Limb (tissue), 2 donors: ENCODE data around the gene C10orf90.

Experiments used
- DNase-seq, 2 donors: peaks; one replicate each; pipeline ENCODE4 v3.0.0-alpha.2; 2016; ENCODE audit errors: extremely low spot score in 2 of 2

The C10orf90 gene, protein sequence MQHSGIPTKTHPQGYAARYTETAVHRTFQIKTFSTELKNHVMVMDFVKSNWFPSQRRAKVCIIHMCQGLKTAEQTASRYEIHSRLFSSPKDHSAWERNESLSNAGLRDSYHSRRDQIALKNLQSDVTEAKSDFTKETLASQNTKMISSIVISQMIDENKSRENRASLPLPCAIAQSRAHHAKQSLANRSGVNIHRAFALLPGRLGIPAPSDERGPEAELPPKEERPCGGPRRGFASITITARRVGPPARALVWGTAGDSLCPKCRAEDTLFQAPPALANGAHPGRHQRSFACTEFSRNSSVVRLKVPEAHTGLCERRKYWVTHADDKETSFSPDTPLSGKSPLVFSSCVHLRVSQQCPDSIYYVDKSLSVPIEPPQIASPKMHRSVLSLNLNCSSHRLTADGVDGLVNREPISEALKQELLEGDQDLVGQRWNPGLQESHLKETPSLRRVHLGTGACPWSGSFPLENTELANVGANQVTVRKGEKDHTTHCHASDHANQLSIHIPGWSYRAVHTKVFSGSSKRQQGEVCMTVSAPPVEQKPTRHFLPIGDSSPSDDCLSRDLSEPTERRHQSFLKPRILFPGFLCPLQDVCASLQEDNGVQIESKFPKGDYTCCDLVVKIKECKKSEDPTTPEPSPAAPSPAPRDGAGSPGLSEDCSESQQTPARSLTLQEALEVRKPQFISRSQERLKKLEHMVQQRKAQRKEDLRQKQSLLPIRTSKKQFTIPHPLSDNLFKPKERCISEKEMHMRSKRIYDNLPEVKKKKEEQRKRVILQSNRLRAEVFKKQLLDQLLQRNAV

DNA sequence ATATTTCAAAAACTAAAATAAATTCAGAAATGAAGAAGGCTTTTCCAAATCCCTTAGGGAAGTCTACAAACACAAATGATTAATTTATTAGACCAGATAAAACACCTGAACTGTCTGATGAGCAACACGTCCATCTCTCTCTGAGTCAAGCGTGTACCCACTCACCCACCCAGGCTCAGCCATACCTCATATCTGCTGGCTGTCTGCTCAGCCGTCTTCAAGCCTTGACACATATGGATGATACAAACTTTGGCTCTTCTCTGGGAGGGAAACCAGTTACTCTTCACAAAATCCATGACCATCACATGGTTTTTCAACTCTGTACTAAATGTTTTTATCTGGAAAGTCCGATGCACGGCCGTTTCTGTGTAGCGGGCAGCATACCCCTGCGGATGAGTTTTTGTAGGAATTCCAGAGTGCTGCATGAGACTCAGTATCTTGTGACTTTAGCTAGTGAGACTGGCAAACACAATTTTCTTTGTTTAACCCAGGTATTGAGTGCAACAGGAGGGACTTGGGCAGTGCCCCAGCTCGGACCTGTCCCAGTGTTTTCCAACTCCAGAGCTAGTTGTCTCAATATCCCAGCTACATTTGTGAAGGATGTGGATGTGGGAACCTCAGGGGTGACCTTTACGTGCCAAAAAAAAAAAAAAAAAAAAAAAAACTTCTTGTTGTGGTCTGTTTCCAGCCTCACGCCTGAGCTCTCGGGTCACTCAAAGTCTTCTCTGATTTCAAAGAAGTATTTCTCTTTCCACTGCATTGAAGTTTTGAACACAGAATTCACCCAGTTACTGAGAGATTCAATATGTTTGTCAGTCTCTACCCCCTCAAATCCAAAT, at the start of gene C10orf90:
Gene C10orf90 (minus strand): TSS at position 638 of the 839 bp plus-strand sequence. CDS start 213 bp downstream, at position 425.
- DNase-seq = no peak

DNA sequence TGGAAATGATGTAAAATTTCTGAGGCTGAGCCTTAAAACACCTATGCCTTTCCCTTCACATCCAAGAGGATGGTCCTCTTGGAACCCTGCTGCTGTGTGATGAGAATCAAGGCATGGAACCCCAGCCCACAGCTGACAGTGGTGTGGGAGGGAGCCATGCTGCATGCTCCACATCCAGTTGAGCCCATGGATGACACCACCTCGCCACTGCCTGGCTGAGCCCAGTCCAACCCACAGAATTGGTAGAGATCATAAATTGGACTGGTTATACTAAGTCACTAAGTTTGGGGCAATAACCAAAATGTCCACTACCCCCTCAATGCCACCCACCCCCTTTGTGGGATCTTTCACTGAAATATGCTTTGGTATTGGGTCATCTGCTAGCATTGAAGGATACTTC, 45.9 kb upstream of the C10orf90 start:
- no peak for DNase-seq

DNA sequence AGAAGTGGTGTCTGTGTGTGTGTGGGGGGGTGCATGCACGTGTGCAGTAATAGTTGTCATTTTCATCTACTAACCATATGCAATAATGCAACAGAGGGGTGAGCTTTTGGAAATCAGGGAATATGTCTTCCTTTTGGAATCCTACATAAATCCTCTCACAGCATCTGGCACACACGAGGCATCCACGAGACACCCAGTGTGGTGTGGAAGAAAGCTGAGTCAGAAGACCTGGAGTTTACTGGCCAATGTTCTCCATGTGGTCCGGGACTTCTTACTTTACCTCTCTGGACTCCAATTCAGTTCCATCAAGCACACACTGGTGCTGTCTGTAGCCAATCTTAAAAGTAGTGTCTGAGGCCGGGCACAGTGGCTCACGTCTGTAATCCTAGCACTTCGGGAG, 43.1 kb upstream of the C10orf90 start:
- no peak for DNase-seq

DNA sequence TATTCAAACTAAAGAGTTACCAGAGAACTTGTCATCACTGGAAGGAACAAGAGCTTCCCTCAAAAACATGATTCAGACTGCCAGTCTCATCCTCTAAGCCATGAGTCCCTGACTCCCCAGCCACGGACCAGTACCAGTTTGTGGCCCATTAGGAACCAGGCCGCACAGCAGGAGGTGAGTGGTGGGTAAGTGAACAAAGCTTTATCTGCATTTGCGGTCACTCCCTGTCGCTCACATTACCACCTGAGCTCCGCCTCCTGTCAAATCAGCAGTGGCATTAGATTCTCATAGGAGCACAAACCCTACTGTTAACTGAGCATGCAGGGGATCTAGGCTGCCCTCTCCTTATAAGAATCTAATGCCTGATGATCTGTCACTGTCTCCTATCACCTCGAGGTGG, 42.2 kb upstream of the C10orf90 start:
- no peak for DNase-seq

DNA sequence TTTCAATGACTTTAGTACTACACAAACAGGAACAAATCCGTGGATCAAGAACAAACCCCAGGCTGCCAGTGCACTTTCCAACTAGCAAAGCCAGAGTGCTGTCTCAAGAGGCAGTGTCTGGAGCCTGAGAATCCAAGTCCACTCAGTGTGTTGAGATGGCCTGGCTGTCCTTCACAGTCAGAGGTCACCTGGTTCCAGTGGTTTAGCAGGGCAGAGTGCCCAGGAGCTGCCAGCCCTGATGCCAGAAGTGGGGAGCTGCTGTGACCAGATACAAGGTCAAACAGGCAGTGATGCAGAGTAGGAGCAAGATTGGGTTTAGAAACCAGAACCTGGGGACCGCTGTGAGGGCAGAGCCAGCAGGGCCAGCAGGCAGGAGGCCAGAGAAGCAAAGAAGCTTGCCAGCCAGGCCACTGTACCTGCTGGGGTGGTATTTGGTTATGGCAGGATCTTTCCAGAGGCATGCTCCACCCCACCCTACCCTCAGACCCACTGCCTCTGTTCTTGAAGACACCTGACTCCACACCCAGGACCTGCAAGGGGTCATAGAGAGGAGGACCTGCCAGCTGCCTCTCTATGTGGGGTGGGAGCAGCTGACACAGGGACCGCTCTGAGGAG, 35.6 kb upstream of the C10orf90 start:
- no peak for DNase-seq

DNA sequence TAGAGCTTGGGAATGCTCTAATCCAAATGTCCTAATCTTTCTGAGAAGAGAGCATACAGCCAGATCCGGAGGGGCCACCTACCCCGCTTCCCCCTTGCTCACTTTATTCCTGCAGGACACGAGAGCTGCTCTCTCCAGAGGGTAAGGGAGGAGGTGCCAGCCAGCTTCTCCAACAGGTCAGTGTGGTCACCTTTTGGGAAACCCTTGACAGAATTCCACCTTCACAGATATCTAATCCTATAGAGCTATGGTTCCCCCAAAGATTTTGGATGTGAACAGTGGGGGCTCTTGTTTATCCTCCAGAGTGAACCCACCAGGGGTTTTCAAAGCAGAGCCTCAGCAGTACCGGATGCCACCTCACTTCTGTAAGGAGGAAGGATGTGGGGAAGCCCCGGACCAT, 34.6 kb upstream of the C10orf90 start:
- DNase-seq = no peak

DNA sequence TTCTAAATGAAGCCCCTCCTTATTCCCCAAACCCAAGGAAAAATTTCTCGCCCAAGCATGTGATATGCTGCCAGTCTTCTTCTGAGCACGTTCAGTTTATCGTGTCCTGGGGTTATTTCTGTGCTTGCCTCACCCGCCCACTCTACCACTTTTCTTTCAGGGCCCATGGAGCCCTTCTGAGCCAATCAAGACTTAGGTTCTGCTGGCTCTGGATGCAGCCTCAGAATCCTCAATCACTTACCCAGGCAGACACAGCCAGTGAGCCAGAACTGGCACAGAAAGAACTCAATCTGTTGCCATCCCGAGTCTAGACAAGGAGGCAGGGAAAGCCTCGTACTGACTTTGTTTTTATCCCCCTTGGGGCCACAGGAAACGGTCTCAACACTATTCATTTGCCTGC, 34.2 kb upstream of the C10orf90 start:
- no peak for DNase-seq

DNA sequence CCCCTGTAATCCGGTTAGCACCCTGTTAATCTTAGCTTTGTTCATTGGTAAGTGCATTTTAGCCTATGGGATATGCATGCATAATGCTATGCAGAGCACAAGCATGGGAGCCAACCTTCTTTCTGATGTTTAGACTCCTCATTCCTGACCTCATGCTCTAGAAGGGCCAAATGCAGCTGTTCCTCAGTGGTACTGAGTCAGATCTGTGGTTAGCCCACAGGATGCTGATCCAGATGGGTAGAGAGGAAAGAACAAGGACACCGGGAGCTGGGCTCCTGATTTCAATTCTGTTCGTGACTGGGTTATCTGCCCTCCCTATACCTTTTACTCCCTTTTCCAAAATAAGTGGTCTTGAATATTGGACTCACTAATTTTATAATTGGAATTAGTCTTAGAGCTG, 31.7 kb upstream of the C10orf90 start:
- no peak for DNase-seq

DNA sequence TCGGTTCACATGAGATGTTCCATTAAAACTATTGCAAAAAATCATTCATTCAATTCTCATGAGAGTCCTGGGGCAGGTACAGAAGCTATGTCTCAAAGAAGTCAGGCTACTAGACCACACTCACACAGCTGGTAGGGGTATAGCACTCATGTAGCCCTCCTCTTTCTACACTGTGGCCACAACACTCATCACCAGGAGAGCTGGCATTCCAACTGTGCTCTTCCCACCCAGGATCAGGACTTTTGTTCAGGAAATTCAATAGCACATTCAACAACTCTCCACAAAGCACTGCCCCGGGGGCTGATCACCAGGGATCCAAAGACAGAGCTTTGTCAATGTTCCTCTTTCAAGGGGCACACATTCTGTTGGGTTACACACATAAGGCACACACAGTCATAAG, 31.0 kb upstream of the C10orf90 start:
- DNase-seq = no peak

DNA sequence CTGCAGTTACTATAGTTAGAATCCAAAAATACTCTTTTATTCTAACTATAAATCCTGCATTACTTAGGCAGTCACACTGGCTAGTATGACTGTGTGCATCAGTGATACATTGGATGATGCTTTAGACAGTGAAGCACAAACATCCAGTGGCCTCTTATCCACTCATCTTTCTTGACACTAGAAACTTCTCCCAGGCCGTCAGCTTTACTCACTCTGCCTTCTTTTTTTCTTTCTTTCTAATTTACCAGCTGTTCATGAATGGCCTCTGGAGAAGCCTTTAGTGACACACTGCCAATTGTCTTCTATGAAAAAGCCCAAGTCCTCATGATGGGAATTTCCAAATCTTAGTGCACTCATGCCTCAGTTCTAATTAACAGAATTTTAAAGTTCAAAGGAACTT, 26.2 kb upstream of the C10orf90 start:
- no peak for DNase-seq

DNA sequence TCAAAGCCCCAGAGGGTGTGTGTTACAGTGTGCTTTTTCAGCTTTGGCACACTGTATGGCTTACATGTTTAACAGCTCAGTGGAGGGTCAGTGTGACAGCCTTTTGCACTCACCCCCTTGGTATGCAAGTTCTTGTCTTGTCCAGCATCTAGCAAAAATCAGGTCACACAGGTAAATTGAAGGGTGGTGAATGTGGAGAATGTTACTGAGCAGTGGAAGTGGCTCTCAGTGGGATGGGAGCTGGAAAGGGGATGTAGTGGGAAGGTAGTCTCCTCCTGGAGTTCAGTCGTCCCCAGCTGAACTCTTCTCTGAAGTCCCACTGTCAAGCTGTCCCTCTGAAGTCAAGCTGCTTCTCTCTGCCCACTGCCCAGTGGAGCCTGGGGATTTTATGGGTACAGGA, 21.0 kb upstream of the C10orf90 start:
- no peak for DNase-seq

DNA sequence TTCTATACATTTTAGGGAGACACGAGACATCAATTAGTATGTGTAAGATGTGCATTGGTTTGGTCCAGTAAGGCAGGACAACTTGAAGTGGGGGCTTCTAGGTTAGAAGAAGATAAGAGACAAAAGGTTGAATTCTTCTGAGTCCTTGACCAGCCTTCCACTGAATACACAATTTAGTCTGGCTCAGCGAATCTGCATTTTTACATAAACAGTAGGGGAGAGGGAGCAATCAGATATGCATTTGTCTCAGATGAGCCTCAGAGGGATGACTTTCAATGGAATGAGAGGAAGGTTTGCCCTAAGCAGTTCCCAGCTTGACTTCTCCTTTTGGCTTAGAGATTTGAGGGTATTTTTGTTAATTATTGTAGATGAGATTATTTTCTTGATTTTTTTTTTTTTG, 20.0 kb upstream of the C10orf90 start:
- no peak for DNase-seq

DNA sequence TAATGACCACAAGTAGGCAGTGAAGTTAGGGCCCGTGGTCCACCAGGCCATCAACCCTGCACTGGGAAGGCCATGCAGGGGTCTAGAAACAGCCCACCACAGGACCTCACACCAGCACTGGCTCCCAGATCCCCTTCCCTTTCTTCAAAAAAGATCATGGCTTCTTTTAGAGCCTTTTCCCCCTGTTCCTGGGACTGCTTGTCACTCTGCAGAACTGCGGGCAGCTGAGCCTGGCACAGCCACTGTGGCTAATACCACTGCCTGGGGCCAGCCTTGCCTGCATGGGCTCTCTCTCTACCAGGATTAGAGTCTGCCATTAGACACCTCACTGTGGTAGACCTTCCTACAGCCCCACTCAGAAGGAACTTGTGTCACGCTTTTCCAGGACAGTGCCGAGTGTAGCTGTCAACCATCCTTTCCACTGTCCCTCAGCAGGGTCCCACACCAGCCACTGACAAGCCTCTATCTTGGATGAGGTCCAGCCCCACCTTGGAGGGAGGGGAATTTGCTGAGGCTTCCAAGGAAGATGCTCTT, 19.0 kb upstream of the C10orf90 start:
- no peak for DNase-seq

DNA sequence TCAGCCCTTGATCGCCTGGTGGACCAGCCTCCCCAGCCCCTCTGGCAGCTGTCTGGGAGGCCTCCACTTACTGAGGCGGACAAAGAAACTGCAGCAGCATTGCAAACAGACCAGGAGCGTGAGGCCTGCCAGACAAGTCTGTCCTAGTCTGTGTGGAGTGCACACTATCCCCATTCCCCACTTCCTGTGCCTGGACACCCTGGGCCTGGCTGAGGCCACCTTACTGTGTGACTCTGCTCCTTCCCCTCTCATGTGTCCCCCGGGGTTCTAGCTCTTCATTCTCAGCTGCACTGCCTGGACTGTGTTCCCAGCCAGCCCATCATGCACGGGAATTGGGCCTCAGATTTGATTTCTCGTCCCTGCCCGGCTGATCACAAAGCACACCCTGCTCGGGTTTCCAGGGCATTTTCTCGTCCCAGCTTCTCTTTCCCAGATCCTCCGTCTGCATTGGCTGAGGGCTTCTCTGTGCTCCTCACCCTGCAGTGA, 16.7 kb upstream of the C10orf90 start:
- DNase-seq = no peak

DNA sequence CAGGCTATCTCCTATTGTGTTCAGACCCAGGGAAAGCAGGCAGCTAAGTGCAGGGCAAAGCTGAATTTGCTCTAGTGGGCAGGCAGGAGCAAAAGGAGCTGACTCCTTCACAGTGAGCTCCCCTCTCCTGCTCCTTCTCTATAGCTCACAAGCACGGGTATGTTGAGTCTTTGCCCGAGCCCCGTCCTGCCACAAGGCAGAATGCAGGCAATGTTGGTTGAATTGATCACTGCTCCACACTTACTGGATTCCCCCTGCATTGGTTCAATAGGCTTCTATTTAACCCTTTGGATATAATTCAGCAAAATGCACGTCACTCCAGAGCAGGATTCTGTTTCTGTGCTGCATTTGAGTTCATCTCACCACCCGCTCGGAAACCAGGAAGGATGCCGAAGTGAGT, 16.2 kb upstream of the C10orf90 start:
- DNase-seq = no peak

DNA sequence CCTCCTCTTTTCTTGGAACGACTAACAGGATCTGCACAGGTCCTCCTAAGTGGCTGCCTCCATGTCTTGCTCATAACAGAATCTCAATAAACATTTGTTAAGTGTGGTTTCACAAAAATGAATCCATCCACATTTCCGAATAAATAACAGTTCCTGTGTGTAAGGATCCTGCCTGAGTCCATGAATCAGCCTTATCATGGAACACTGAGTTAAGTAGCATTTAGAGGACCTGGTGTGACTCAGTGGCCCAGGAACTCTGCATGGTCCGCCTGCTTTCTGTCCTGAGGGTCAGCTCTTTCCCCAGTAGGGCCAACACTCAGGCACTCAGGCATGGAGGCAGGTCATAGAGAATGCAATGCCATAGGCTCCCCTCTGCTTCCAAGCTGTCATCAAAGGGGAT, 15.8 kb upstream of the C10orf90 start:
- no peak for DNase-seq

DNA sequence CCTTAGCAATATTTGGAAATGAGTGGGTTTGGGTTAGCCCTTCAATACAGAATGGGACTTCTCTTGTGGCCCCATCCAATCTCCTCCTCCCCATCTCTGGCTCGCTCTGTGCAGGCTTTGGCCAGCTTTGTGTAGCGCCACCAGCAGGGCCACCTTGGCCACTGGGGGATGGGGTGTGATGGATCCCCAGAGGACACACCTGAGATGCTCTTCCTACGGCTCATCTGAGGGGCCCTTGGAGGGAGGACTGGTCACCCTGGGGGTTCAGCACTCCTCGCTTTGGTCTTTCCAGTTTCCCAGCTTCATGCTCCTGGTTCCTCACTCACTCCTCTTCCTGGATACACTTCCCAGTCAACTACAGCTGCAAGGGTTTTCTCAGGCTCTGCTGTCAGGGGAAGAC, 15.3 kb upstream of the C10orf90 start:
- DNase-seq = no peak

DNA sequence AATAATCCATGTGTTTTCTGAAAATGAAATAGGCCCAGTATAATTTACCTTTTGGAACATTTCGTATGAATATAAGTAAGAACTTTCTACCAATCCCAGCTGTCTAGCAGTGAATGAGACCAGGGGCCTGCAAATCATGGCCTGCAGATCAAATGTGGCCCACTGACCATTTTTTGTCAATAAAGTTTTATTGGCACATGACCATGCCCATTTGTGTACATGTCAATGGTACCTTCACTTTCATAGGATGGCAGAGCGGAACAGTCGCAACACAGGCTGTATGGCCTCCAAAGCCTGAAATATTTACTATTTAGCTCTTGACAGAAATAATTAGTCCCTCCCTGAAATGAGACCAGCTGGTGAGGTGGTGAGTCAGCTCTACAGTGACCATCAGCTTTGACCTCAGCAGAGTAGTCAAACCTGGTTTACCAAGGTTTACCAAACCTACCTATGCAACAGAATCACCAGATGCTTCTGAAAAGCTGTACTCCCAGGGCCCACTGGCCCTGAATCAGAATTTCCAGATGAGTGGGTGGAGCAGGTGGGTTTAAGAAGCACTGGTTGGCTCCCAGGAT, 13.8 kb upstream of the C10orf90 start:
- no peak for DNase-seq

DNA sequence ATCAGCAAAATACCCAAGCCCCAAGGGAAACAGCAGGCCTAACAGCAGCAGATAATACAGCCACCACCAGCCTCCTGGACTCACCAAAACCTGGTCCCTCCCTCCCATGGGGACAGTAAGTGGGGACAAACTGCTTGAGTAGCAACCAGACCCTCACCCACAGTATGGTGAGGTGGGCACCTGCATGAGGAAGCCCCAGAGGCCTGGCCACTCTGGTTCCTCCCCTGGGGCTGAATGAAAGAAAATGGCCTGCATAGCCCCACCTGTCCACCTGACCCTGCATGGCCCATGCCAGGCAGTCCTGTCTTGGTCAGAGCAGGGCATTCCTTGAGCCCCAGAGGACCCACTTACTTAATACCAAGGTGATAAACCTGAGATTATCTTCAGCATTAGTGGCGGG, 13.0 kb upstream of the C10orf90 start:
- DNase-seq = no peak

DNA sequence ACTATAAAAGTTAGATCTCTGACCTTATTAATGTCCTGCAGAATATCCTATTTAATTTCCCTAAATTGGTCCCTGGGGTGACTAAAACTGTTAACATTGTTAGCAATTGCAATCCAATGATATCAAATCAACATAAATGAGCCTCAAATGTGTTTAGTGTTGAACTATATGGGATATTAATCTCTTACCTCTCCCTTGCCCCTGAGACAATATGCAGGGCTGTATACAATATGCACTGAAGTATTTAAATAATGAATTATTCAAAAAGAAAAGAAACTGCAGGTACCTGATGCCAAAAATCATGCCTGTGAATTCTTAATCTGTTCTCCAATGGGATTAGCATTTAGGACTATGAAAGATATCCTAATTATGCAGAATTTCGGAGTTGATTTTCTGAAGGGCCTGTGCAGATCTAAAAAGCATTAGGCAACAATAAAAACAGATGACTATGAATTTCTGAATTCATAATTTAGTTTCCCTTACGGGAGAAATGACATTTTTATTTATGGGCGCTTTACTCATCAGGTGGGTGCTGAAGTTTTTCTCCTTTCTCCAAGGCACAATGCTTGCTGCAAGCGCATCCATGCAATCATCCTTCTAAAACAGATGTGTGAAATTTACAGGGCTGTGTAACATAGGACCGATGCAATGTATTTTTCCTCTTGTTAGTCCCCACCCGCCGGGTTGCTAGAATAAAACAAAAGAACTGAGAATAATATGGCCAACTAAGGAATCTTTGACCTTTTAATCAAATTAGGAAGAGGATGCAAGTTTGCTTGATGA, 5.4 kb upstream of the C10orf90 start:
- no peak for DNase-seq
